GM19025 (cell line): Measurements from ENCODE around the gene CTAG2.
"Not testable (repeated sequence)": the region's sequence is repeated elsewhere in the genome, so short reads cannot be mapped to it uniquely, and the experiment has no call there.

ENCODE experiments used
- ATAC-seq: cut with Tn5 transposase; IDR thresholded peaks from one replicate; pipeline ENCODE4 v1.9.1; 2021; ENCODE audit warnings: mild to moderate bottlenecking, low read depth, moderate library complexity; ENCODE audit not compliant: unreplicated experiment

The CTAG2 gene

DNA sequence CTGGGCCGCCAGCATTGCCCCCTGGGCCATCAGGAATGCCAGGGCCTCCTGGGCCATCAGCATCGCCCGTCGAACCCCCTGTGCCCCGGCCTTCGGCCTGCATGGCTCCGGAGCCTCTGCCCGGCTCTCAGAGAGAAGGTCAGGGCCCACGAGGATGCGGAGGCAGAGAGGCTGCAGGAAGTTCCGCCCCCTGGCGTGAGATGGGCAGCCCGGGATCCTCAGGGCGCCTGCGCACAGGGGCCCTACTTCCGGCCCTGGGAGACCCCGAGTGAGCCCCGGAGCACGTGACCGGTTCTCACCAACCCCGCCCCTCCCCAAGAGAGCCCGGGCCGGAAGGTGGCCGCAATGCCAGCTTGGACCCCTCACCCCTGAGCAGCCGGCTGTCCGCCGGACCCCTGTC, at the start of gene CTAG2:
TSS of gene CTAG2 (minus strand) at position 167 of the 400 bp plus-strand sequence. CDS start at position 103, 64 bp downstream.
- ATAC-seq = not testable (repeated sequence)

DNA sequence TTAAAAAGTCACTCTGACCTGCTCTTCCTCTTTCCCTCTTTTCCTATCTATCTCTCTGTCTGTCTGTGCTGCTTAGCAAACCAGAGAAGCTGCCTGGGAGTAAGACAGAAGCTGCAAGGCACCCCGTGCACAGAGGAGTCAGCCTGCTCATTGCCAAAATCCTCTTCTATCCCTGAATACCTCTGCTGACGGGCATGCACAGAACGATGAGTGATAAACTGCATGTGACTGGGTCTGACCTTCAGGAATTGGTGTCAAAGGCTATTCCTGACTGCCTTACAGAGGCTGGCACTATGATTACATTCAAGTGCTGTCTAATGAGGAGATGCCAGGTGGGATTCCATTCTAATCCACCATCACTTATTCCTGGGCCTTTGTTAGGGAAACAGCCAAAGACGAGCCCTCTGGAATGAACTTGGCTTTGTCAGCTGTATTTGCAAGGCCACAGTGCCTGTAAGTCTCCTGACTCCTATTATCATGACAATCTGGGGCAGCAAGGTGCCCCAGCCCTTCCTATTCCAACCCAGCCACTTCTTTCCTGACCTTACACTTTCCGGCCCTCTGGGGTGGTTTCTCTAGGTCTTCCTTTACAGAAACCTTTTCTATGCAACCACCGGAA, 45.4 kb upstream of the CTAG2 start:
- no peak for ATAC-seq

DNA sequence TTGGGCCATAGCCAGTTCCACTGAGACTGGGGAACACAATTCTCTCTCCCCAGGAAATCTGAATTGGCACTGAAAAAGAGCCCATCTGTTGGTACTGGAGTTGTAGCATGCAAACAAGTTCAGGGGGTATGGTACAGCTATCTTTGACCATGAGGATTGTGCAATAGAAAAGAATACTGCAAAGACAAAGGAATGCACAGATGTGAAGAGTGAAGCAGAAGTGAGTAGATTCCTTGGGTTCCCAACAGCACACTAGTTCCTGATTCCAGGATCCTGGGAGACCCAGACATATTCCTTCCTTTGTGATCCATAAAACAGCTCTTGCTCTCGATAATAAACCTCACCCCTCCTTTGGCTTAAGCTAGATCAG, 43.3 kb upstream of the CTAG2 start:
- no peak for ATAC-seq

DNA sequence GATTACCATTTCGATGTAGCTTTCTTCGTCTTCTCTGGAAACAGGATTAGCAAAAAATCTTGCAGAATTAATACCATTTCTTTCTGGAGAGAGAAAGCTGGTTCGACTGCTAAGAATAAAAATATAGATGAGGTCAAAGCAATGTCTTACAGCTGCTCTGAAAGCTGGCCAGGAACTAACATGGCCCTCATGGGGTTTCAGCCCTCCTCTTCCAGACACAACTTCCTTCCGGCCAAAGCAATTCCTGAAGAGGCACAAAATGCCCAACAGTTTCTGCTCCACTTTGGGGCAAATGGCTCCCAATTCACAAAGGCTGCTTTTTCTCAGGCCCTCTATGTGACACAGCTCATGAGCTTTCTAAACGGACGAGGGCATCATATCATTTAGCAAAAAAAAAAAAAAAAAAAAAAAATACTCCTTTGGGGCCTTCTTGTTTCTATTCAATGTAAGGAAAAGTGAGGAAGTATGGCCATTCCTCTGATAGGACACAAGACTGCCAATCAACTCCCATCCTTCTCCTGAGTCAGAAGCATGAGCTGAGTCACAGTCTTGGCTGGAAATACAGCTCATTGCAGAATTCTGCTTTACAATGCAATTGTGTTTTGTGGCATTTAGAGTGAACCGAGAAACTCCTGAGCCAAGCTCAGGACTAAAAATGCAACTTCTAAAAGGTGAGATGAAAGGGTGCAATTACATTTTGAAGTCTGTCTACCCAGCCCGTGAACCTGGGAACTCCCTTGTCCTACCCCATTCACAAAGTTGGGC, 42.7 kb upstream of the CTAG2 start:
- ATAC-seq = no peak

DNA sequence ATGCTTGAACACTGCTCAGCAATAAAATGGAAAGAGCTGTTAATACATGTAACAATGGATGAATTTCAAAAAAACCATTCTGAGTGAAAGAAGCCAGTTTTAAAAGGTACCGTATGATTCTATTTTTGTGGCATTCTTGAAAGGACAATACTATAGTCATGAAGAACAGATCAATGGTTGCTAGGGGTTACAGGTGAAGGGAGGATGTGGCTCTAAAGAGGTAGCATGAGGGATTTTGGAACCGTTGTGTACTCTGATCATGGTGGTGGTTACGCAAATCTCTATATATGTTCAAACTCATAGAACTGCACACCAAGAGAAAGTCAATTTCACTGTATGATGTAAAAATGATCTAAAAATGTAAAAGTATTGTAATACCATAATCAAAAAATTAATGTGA, 40.0 kb upstream of the CTAG2 start:
- no peak for ATAC-seq

DNA sequence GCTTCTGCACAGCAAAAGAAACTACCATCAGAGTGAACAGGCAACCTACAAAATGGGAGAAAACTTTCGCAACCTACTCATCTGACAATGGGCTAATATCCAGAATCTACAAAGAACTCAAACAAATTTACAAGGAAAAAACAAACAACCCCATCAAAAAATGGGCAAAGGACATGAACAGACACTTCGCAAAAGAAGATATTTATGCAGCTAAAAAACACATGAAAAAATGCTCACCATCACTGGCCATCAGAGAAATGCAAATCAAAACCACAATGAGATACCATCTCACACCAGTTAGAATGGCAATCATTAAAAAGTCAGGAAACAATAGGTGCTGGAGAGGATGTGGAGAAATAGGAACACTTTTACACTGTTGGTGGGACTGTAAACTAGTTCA, 37.1 kb upstream of the CTAG2 start:
- ATAC-seq = not testable (repeated sequence)

DNA sequence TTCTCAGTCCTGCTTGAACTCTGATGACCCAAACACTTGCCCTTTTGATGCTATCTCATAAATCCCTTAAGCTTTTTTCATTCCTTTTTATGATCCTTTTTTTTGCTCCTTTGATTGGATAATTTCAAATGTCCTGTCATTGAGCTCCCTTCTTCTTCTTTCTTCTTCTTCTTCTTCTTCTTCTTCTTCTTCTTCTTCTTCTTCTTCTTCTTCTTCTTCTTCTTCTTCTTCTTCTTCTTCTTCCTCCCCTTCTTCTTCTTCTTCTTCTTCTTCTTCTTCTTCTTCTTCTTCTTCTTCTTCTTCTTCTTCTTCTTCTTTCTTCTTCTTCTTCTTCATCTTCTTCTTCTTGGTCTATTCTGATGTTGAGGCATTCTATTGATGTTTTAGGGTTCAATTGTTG, 18.7 kb upstream of the CTAG2 start:
- not testable (repeated sequence) for ATAC-seq

DNA sequence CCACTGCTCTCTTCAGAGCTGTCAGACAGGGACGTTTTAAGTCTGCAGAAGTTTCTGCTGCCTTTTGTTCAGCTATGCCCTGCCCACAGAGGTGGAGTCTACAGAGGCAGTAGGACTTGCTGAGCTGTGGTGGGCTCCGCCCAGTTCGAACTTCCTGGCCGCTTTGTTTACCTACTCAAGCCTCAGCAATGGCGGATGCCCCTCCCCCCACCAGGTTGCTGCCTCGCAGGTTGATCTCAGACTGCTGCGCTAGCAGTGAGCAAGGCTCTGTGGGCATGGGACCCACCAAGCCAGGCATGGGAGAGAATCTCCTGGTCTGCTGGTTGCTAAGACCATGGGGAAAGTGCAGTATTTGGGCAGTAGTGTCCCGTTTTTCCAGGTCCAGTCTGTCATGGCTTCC, 17.5 kb upstream of the CTAG2 start:
- ATAC-seq = not testable (repeated sequence)

DNA sequence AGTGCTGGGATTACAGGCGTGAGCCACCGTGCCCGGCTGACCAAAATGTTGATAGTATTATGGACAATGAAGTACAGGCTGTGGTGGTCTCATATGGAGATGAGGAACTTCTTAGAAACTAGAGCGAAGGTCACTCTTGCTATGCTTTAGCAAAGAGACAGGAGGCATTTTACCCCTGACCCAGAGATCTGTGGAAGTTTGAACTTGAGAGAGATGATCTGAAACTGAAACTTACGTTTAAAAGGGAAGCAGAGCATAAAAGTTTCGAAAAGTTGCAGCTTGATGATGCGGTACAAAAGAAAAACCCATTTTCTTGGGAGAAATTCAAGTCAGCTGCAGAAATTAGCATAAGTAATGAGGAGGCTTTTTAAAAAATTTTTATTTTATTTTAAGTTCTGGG, 8.5 kb upstream of the CTAG2 start:
- ATAC-seq = no peak

DNA sequence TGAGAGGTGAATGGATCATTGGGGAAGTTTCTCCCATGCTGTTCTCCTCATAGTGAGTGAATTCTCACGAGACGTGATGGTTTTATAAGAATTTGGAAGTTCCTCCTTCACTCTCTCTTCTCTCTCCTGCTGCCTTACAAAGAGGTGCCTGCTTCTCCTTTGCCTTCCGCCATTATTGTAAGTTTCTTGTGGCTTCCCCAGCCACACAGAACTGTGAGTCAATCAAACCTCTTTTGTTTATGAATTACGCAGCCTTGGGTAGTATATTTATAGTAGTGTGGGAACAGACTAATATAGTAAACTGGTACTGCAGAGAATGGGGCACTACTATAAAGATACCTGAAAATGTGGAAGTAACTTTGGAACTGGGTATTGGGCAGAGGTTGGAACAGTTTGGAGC, 7.8 kb upstream of the CTAG2 start:
- no peak for ATAC-seq

DNA sequence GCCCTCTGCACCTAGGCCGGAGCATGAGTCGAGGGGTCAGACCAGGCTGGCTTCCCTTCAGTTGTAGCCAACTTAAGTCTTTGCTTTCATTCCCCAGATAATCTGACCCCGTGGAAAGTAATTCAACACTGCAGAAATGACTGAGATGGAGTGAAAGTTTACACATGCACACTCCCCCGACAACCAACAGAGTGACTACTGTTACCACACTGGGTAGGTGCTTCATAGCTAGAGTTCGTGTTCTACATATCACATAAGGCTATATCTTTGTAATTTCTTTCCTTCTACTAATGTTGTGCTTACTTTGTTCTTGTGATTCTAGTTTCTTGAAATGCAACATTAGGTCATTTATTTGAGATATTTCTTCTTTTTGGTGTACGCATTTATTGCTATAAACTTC, 7.2 kb upstream of the CTAG2 start:
- ATAC-seq = no peak

DNA sequence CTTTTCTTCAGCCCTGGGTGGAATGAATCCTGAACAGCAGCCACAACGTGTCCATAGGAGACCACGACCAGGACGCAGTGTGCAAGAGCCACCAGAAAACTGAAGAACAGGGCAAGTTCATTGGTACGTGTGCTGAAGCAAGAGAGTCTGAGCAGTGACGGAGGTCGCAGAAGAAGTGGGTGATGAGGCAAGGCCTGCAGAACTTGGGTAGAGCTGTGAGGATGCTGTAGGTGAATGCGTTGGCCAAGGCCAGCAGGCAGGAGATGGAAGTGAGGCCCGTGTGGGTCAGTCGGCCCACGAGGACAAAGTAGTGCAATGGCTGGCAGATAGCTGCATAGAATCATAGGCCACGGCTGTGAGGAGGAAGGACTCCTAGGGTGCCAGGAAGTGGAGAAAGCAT, 5.6 kb upstream of the CTAG2 start:
- no peak for ATAC-seq

DNA sequence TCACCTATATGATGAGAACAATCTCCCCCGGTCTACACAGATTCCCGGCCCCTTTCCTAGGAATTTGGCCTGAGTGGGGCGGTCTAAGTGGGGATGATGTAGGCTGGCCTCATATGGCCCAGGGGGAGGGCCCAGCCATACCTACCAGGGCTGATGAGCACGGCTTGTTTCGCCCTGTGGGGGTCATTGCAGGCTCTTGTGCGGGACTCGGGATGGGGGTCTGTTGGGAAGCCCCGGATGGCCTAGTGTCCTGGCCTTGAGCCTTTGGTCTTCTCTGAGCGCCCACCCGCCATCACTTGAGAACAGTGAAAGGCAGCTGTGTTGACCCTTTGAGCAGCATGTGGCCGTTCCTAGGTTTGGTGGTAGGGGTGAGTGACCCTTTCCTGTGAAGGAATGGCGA, 4.8 kb upstream of the CTAG2 start:
- ATAC-seq = no peak

DNA sequence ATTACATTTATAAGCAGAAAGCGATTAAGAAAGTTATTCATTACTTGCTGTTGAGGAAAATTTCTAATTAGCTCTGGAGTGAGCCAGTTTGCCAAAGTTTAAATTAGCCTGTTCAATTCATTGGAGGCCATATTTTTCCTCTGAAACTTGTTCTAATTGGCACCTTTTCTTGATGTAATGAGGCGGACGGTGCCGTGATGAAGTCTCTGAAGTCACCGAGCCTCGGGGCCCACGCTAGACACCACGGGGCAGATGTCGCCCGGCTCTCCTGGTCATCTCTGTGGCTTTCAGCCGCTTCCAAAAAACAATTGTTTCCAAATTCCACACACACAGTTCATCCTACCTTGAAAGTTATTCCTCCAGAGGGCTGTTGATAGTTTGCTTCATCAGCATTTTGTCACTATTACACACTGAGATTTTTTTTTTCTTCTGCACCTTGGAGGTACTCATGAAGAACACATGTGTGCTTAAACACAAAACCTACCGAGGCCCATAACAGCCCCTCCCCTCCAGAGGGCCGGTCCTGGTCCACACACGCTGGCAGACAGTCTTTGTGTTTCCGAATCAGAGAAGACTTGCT, 3.9 kb upstream of the CTAG2 start:
- no peak for ATAC-seq

DNA sequence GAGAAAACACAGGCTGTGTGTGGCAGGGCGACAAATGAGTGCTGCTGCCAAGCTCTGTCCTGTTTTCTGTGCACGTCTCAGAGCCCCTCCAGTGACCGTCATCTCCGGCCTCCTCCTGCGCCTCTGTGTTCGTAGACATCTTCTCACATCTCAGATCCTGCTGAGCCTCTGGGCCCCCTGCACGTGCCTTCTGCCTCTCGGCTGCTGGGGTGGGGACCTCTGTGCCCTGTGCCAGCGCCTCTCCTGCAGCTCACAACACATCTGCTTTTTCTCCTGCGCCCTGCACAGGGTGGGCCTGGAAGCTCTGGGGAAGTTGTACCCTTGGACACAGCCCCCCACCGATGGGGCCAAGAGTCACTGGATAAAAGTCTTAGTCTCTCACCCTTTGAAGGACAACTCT, 2.4 kb upstream of the CTAG2 start:
- no peak for ATAC-seq

DNA sequence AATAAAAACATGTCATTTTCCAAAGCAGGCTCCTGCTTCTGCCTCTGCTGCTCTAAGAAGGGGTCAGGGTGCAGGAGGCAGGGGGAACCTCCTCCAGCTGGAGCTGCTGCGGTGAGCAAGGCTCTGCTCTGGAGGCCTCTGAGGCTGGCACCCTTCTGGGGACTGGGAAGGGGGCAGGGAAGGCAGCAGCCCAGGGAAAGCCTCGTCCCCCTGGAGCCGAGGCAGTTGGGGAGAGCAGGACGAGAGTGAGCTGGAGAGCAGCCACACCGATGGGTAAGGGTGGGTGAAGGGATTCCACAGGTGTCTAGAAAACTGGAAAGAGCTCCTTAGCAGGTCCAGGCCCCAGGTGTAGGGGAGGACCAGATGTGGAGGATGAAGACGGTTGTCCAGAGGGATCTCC, 2.0 kb upstream of the CTAG2 start:
- no peak for ATAC-seq

DNA sequence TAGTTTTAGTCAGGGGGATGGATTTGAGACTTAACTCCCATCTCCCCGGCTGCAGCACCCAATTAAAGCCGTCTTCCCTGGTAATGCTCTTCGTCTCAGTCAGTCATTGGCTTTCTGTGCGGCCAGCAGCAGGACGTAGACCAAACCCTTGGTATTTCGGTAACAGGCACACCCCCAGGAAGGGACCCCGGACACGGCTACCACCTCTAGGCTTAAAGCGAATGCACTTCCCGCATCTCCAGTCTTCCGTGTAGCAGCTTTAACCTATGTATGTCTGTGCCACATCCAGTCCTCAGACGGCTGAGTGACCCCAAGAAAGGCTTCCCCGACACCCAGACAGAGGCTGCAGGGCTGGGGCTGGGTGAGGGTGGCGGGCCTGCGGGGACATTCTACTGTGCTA, 1.5 kb upstream of the CTAG2 start:
- no peak for ATAC-seq

DNA sequence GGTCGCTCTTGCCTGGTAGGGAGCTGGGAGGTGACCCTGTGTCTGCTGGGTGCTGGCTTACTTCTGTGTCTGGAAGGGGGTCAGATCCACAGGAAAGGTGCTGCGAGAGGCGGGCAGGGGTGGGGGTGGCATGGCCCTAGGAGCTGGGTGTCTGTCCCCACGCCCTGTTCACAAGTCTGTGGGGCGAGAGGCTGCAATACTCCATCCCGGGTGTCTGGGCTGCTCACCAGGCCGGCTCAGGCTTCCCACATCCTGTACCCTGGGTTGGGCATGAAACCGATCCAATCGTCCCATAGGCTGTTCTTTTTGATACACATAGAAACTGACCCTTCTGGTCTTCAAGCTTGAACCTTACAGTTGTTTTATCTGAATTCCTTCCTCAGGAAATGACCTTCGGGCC, 993 bp upstream of the CTAG2 start:
- ATAC-seq = no peak

DNA sequence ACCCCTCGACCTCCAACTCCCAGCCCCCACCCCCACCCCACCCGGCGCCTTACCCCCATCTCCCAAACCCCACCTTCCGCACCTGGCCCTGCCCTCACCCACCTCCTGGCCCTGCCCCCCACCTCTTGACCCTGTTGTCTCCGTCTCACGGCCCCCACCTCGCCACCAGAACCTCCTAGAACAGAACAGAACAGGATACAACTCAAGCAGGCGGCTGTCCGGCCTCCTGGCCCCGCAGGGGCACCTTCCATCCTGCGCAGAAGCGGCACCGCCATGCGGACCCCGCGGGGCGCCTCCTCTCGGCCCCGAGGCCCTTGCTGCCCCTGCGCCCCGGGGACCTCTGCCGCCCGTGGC, 354 bp downstream of the CTAG2 start:
- ATAC-seq = no peak

DNA sequence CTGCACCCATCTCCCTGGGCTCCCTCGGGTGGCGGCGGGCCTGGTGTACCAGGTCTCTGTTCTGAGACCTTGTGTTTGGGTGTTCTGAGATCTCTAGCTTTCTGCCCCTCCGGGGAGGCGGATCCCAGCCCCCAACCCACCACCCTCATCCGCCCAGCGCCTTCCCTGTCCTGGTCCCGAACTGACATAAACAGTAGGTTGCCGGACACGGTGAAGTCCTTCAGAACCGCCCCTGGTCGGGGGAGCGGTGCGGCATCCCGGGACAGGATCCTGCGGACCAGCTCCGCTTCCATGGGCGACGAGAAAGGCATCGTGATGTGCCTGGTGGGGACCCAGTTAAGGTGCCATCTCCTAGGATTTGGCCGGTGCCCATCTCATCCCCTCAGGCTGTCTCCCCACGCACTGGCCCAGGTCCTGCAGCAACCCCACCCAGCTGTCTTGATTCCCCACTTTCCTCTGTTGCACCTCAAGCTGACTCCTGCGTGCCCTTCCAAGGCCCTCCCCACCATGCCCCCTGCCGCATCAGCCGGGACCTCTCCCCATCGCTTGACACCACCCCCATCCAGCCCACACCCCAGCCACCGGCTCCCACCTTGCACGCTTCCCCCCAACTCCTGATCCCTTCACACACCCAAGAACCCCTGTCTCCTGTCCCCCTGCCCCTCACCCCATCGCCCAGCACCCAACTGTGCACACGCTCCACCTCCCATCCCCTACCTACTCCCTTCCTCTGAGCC, 900 bp downstream of the CTAG2 start:
- ATAC-seq = no peak

DNA sequence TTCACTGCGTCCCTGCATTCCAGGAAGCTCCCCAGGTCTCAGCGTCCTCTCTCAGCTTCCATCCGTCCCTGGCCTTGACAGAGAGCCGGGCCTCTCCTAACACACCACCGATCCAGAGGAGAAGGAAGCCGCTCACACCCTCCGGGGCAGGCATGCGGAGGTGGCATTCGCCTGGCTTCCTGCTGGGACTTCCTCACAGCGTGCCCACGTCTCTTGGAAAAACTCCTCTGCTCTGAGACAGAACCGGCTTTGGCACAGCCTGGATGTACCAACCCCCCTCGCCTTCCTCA, 3.2 kb downstream of the CTAG2 start:
- no peak for ATAC-seq
